ENCODE results near the gene MEAF6.

The MEAF6 gene

GRCh38 chr1:37442644-37443043, 71.9 kb downstream of the MEAF6 start:
- DNase-seq (ENCODE audit: low read depth in 3 of 3), result no peak

Measured in stimulated activated CD4-positive, alpha-beta T cell treated with anti-CD3 and anti-CD28 coated beads, TNF-alpha, amount 100 ng/mL, for 24 hours (primary cell).